SK-N-SH (cell line): ENCODE data around the gene ID4.

Experiments
- CHD2 ChIP-seq: fragments of 150-350 bp; IDR thresholded peaks from 2 replicates; pipeline ENCODE4 v1.6.1; 2018; ENCODE audit warnings: low read length; ENCODE audit not compliant: partially characterized antibody
- CTCF ChIP-seq: fragments of 200-600 bp; sonication (generic); IDR thresholded peaks from 2 replicates; pipeline ENCODE4 v1.6.1; 2017; ENCODE audit warnings: antibody characterized with exemption, mild to moderate bottlenecking, moderate library complexity
- RFX5 ChIP-seq: IDR thresholded peaks from 2 replicates; pipeline ENCODE4 v1.6.1; 2012; ENCODE audit warnings: mild to moderate bottlenecking, improper control_type of control experiment, low read length
- RXRA ChIP-seq: IDR thresholded peaks from 2 replicates; pipeline ENCODE4 v1.4.0; 2012; ENCODE audit warnings: low read depth, mild to moderate bottlenecking, borderline replicate concordance
- TAF1 ChIP-seq: IDR thresholded peaks from 2 replicates; pipeline ENCODE4 v1.6.1; 2012; ENCODE audit warnings: low read depth, mild to moderate bottlenecking, low read length, moderate library complexity, borderline replicate concordance

GRCh38 chr6:19873031-19873430 lies 35.9 kb downstream of the ID4 start:
- no peak for TF ChIP-seq TAF1
- peak; percentile 54 for TF ChIP-seq CTCF
- no peak for TF ChIP-seq RFX5
- TF ChIP-seq RXRA: no peak
- no peak for TF ChIP-seq CHD2
